NCI-H1436 treated with DMSO at 0.1 percent for 48 hours (cell line): Measurements from ENCODE around the gene HMGB2.

Experiments used
- DNase-seq: peaks from one replicate; lab custom pipeline; 2025; lab: John Stamatoyannopoulos, UW

HMGB2 gene

DNA sequence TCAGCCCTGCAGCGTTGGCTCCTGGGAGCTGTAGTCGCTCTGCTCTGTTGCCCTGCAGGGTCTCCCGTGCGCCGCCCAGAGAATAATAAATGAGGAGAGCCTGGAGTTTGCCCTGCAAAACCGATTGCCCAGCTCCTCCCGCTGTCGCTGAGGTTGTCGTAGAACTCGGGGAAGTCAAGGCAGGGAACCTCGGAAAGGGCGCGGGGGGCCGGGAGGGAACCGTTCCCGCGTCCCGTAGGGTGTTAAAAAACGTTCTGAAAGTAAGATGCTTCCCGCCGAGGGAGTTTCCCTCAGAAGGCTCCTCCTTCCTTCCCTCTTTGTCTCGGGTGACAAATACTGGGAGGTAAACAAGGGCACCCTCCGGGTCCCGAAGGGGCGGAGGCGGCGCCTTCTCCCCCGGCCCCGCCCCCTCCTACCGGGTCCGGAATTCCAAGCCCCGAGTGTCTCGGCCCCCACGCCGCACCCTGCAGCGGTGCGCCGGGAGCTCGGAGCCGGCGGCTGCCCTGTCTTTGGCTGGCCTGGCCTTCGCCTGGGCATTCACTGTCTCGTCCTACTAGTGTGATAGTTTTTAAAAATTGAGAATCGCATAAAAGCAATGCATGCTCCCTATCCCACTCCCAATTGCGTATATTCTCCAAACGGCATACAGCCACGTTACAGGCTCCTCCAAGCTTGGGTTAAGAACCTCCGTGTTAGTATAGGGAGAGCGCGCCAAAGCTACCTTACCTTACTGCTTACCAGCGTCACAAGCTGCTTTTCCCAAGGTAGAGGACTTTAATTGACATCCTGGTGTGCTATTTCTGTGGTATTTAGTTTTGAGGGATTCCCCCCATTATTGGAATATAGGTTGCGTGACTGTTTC is 964 bp upstream of the HMGB2 start:
- DNase-seq = peak; percentile 83

DNA sequence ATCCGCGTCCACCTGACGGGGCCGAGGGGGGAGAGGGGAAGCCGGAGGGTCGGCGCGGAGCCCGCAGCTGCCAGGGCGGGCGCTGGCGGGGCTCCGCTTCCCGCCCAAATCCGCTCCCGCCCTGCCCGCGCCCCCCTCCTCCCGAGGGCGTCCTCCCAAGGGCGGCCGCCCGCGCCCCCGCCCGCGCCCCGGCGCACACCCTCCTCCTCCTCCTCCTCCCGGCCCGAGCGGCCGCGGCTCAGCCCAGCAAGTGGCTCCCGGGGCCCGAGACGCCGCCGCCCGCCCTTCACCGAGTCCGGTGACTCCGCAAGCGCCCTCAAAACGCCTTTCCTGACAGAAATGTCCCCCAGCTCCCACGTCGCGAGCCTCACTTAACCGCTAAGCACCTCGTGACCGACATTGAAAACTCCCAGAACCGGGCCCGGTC is 487 bp downstream of the HMGB2 start:
- DNase-seq = no peak

DNA sequence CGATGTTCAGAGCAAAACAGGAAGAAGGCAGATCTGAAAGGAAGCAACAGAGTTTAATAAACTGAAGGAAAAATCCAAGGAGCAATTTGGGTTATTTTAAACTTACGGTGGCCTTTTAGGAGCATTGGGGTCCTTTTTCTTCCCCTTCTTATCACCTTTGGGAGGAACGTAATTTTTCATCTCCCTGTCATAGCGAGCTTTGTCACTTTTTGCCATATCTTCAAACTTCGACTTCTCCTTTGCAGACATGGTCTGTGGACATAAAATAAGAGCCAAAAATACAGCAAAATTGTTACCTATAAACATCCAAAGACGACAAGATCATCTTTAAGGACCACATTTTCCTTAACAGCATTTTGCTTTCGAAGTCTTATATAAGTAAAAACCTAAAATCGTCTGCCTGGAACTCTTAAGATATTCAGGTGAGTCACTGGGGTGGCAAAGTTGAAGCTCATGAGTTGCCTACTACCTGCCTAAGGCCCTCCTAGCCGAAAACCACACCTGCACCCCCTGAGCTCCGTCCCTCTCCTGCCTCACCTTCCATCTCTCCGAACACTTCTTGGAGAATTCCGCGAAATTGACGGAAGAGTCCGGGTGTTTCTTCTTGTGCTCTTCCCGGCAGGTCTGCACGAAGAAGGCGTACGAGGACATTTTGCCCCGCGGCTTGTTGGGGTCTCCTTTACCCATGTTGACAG is 1.0 kb downstream of the HMGB2 start:
- no peak for DNase-seq

DNA sequence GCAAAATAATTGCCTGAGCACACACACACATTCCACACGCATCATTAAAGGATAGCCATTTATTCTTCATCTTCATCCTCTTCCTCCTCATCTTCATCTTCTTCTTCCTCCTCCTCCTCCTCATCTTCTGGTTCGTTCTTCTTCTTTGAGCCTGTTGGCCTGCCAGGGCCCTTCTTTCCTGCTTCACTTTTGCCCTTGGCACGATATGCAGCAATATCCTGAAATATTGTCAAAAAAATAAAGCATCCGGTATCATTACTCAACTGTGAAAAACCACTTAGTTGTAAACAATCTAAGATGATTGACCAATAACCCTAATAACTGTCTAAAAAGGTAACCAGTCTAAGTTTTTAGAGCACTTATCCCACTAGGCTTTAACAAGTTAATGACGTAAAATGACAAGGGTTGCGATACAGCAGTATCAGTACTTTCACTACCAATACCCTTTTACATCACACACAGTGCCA is 2.1 kb downstream of the HMGB2 start:
- DNase-seq = no peak

DNA sequence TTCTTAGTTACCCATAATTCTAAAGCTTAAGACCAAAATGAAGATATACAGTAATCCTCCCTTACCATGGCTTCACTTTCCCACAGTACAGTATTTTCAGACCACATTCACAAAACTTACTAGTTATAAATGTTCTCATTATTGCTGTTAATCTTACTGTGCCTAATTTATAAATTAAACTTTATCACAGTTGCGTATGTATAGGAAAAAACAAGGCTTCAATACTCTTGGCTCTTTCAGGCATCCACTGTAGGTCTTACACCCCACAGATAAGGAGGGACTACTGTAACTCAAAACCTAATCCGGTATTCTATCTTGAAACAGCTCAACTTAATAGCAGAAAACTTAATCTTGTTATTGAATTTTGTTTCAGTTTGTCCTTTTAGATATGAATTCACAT is 3.6 kb downstream of the HMGB2 start:
- DNase-seq = no peak

DNA sequence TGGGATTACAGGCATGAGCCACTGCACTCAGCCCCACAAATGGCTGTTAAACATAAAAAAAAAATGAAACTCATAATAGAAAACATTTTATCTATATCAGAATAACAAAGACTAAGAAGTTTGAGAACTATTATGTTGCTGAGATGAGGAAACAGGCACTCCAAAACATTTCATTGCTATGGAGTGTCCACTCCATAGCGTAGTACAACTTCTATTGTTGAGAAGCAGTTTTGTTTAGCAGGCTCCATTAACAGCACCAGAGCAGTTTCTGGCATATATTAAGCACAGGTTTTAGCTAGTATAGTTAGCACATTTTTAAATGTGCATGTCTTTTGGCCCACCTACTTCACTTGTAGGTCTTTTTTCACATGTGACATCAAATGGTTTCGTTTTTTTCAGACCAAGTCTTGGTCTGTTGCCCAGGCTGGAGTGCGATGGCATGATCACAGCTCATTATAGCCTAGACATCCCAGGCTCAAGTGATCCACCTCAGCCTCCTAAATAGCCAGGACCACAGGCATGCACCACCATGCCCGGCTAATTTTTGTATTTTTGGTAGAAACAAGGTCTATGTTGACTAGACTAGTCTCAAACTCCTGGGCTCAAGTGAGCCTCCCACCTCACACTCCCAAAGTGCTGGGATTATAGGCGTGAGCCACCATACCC is 5.8 kb downstream of the HMGB2 start:
- DNase-seq = no peak

DNA sequence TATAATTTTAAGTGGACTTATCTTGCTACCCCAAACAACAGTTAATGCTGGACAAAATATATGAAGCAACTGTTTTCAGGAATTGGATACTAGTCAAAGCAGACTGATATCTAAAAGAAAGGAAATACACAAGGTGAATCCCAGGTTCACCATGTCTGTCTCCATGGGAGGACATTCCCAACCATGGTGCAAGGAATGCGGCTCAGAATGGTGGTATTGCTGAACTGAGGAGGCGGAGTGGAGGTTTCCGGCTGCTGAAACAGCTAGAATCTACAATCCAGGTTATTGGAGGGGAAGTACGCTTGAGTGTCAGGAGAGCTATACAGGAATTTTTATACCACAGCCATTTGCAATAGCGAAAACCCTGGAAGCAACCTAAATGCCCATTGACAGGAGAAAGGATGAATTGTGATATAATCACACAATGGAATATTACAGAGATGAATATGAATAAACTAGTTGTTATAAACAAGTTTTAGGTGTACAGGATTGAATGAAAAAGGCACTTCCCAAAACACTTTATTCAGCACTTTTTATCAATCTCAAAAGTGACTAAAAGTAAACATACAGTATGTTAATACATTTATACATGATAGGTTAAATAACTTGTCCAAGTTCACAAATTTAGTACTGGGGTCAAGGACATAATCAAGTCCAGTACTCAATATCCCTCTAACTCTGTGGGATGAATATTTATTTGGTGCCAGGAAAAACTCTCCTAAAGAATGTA is 9.0 kb downstream of the HMGB2 start:
- DNase-seq = no peak

DNA sequence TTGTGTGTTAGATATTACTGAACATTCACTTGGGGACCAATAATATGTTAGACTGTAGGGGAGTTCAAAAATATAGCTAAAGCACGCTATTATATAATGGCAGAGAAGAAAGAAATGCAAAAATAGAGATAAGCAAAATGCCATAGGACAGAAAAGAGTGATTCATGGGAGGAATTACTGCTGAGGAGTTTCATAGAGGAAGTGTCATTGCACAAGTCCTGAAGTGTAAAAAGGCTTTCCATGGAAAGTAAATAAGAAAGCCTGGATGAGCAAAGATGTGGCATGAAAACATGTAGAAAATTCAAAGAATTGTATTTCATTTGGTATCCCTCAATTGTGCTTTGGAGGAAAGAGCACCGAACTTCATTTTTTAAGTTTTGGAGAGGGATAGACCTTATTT is 14.5 kb downstream of the HMGB2 start:
- no peak for DNase-seq

DNA sequence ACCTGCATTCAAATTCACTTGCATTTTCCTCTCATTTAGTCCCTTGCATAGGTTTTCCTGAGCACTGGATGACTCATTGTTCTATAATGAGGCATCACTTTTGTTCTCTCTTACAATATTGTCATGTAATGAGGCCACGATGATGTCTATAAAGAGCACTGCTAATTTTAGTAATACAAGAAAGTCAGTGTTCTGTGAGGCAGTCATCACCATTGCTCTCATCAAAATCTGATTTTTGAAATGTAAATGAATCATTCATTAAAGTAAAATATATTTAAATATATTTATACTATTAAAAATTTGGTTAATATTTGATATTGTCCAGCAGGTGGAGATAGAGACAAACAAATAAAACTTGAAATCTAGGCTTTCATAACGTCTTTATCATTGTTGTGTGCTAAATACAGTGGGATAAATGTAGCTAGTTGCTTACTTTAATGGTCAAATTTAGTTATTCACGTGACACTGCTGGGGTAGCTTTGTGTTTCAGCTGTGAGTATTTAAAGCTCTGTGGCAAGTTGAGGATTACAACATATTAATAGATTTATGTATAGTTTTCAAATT is 15.4 kb downstream of the HMGB2 start:
- peak; percentile 79 for DNase-seq

DNA sequence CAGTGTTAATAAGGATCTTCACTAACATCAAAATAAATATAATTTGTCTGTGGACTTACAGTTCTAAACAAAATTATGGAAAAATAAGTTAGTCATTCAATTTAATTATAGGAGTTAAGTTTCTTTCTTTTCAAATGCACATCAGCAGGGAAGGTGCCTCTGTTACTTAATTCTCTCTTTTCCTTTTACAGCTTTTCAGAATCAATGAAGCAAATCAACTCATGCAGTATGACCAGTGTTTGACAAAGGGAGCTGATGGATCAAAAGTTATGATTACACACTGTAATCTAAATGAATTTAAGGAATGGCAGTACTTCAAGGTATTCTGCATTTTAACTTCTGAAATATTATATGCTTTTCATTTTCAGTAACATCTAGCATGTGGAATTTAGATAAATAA is 15.9 kb downstream of the HMGB2 start:
- DNase-seq = peak; percentile 79

DNA sequence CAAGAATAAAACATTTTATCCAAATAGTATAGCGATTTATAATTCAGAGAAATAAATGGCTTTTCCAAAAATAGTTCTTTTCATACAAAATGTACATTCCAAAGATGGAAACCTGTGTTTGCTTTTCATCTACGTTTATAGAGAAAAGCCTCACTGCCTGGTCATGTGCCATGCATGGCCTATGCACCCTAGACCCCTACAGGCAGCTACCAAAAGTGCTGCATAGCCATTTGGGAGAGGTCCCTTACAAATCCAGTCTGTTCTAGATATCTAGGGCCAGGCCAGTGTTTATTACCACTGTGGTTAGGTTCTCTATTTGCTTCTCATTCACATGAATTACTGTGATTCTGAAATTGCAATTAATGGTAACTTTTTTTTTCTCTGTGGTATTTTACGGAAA is 17.2 kb downstream of the HMGB2 start:
- DNase-seq = no peak

DNA sequence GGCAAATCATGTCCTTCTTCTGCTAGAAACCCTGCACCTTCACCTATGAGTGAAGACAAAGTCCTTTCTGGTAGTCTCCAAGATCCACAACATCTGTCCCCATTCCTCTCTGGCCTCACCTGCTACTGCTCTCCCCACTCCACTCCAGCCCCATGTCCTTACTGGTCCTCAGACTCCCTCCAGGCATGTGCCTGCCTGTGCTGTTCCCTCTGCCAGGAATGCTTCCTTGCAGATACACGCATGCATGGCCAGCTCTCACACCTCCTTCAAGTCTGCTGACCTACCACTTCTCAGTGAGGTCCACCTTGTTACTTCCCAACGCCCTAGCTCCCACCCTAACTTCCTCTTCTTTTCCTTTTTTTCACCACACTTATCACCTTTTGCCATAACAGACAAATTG is 18.1 kb downstream of the HMGB2 start:
- DNase-seq = no peak

DNA sequence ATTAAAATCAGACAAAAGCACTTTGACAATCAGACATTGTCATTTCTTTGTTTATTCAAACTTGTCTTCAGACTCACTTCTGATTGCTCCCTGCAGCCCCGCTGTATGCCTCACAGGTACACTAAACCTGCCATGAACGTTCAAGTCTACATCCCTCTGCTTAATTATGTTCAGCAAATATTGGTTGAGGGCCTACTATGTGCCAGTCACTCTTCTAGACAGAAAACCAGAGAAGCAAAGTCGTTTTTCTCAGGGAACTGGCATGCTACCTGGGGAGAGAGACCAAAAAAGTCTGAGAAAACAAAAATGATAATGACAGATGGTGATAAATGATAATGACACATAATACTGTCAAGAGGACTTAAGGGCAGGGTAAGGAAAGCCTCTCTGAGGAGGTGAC is 19.4 kb downstream of the HMGB2 start:
- no peak for DNase-seq

DNA sequence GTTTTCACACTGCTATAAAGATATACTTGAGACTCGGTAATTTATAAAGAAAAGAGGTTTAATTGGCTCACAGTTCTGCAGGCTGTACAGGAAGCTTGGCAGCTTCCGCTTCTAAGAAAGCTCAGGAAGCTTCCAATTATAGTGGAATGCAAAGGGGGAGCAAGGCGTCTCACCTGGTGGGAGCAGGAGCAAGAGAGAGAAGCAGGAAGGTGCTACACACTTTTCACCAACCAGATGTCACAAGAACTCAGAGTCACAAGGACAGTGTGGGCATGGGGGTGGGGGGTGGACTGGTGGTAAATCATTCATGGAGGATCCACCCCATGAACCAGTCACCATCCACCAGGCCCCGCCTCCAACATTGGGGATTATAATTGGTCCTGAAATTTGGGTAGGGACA is 22.8 kb downstream of the HMGB2 start:
- no peak for DNase-seq

DNA sequence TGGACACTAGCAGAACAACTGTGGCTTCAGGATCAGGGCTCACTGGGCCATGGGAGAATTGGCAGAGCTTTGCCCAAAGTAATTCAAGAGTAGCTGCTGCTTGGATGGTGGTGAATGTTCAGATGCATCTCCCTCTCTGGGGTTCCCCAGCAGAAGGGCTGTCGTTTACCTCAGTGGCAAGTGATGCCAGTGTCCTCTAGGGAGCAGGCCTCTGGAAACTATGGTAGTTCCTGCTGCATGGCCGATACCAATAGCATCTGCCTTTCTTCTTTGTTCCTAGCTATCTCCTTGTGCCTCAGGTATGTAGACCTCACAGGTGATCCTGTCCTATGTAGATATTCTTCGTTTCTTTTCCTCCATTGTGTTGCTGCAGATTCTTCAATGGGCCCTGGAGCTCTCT is 26.4 kb downstream of the HMGB2 start:
- DNase-seq = no peak

DNA sequence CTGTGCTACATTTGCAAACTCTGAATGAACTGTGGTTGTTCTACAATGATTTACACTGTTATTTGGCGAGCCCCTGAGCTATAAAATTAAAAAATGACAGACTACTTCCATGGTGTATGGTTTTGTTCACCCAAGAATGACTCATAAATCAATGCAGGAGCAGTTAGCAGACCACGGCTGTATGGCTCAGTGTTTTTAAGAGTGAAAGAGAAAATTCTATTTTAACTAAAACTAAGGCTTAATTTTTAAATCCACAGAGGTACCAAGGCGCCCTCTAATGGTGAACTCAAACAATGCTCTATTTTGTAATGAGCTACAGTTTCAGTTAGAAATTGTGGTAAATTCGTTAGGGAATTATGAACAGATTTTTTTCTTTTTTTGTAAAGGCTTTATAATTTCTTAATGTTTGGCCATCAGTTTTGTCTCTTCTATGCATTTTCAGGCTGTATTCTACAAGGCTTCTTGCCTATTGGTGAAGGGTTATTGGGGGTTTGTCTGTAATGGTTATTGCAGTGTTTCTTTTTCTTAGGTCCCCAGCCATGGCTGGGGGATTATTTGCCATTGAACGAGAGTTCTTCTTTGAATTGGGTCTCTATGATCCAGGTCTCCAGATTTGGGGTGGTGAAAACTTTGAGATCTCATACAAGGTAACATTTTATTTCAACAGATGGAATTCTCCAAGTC is 32.5 kb downstream of the HMGB2 start:
- DNase-seq = no peak

DNA sequence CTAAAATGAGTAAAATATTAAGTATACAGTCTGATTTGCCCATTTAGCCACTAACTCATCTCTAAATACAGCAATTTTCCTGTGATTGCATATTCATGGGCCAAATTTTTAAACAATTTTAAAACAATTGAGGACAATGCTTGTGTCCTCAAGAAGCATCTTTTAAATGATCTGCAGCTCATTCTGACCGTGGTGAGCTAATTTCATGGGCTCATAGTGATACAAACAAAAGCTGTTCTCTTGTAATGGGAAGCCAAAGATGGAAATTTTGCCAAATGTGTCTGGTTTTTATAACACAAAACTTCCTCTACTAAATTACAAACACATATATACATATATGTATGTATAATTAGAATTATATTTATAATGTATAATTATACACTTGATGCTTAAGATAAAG is 39.7 kb downstream of the HMGB2 start:
- DNase-seq = no peak

DNA sequence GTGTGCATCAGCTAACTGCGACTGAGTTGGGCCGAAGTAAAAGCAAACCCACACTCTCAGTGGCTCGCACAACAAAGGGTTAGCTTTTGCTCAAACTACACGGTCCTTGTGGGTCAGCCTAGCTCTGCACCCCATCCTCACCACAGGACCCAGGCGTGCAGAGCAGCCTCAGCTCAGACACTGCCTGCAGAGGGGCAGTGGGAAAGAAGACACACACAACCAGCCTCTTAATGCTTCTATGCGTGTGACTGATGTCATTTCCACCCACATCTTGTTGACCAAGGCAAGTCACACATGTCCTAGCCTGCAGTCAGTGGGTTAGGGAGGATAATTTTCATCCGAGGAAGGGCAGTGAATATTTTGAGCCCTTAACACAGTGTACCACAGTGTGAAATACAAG is 40.5 kb downstream of the HMGB2 start:
- DNase-seq = no peak

DNA sequence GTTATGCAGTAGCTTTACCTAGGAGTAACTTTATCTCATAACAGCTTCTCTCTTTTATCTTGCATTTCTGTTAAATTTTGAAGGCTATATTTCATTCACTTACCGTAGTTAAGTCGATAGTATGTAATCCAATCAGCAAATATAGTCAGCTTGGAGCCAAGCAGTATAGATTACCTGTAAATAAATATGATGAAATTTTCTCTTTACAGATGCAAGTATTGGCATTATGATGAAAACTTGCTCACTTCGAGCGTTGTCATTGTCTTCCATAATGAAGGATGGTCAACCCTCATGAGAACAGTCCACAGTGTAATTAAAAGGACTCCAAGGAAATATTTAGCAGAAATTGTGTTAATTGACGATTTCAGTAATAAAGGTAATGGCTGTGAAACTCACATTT is 42.3 kb downstream of the HMGB2 start:
- no peak for DNase-seq

DNA sequence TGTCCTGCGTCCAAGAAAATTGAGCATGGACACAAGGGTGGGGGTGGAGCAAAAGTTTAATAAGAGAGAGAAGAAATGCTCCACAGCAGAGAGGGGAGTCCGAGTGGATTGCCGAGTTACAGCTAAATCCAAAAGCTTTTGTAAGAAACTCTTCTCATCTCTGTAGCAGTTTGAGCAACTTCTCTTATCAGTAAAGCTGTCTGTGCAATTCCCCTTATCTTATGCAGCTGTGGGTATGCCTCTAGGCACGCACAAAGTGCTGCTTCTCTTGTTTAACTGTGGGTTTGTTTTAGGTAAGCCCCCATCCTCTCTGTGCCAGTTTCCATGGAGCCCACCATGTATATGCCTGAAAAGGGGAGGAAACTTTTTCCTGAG is 44.8 kb downstream of the HMGB2 start:
- DNase-seq = no peak

DNA sequence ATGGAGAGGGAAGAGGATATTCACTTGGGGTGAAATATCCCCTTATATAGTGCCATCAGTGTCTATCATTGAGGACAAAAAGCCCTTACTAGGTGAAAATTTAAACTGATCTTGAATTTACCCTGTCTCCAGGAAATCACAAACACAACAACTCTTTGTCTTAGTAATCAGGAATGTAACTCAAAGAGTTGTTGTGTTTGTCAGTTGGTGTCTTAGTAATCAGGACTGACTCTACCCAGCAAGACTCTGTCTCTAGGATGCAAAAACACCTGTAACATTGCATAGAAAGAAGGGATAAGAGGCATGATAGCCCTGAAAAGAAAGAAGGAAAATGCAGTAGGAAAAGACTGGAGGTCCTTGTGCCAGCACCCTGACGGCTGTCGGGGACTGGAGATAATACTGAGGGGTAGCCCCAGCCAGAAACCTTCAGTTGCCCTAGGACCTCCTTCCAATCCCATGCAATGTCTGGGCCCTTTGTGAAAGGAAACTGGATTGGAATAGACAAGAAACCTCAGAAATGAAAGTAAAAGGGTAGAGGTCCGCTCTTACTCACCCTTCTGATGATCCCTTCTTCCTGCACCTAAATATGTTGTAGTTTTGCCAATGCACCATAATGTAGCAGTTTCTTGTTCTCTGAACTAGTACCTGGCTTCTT is 45.3 kb downstream of the HMGB2 start:
- no peak for DNase-seq
